H1 (cell line): ENCODE results near the gene PRKAG1. TPM values are rescaled to one million over a fixed set of nuclear protein-coding genes. Genes with fewer than 3 reads are reported as not detected.

Experiments
- CTCF ChIA-PET: fragments of 300-600 bp; sonication (Branson Sonifier 250); formaldehyde crosslinking; loops from one replicate; lab custom pipeline; 2021; ENCODE audit not compliant: partially characterized antibody; lab: Charles Lee
- POLR2A ChIA-PET: fragments of 300-600 bp; sonication (Branson Sonifier 250); formaldehyde crosslinking; loops from one replicate; lab custom pipeline; 2021; ENCODE audit warnings: inconsistent platforms; ENCODE audit not compliant: partially characterized antibody; lab: Charles Lee
- DNase-seq, 2 experiments: peaks; one replicate each; pipeline versions ENCODE4 v3.0.0 to v3.0.0-alpha.2; 2010 to 2022; ENCODE audit warnings: low spot score in 2 of 2, low read depth in 1 of 2, mixed read lengths in 1 of 2
- FAIRE-seq: peaks from 2 replicates; lab custom pipeline; 2011; peaks lifted over from hg19 to GRCh38; lab: Jason Lieb, UNC
- H2AFZ ChIP-seq: 2 replicates; pipeline ENCODE4 v1.8.1; 2012; ENCODE audit warnings: low read length, inconsistent platforms
- H2AK5ac ChIP-seq: 2 replicates; pipeline ENCODE4 v1.6.1; 2013; ENCODE audit warnings: low read depth, low read length
- H2BK120ac ChIP-seq: replicated peaks from 2 replicates; pipeline ENCODE3; 2013; ENCODE audit warnings: low read depth, low read length, inconsistent platforms
- H2BK12ac ChIP-seq: 2 replicates; pipeline ENCODE4 v1.6.1; 2013; ENCODE audit warnings: low read depth, low read length
- H2BK15ac ChIP-seq: 2 replicates; pipeline ENCODE4 v1.6.1; 2013; ENCODE audit warnings: low read length
- H2BK20ac ChIP-seq: 2 replicates; pipeline ENCODE4 v1.6.1; 2013; ENCODE audit warnings: low read length
- H2BK5ac ChIP-seq: 2 replicates; pipeline ENCODE4 v1.6.1; 2013; ENCODE audit warnings: low read depth, low read length
- H3K14ac ChIP-seq: 2 replicates; pipeline ENCODE4 v1.6.1; 2013; ENCODE audit warnings: inconsistent platforms; ENCODE audit not compliant: insufficient read length
- H3K18ac ChIP-seq: 2 replicates; pipeline ENCODE4 v1.6.1; 2013; ENCODE audit warnings: low read length; ENCODE audit errors: extremely low read depth
- H3K23ac ChIP-seq: 2 replicates; pipeline ENCODE4 v1.6.1; 2013; ENCODE audit warnings: inconsistent platforms; ENCODE audit not compliant: insufficient read length
- H3K23me2 ChIP-seq: 2 replicates; pipeline ENCODE4 v1.6.1; 2013; ENCODE audit warnings: low read depth, low read length
- H3K27ac ChIP-seq: 2 replicates; pipeline ENCODE4 v1.6.1; 2011; ENCODE audit warnings: low read depth, low read length, inconsistent platforms
- H3K27me3 ChIP-seq, 4 experiments: replicated peaks in 1 of 4; 1 replicate in 1 of 4; 2 replicates in 3 of 4; pipeline versions ENCODE4 v1.6.1 to v1.8.1; 2011 to 2013; ENCODE audit warnings: low read length in 3 of 4, mild to moderate bottlenecking in 3 of 4, inconsistent platforms in 2 of 4, mixed read lengths in 2 of 4, moderate library complexity in 1 of 4; ENCODE audit not compliant: control insufficient read depth in 3 of 4, insufficient read depth in 3 of 4; ENCODE audit errors: extremely low read depth in 1 of 4
- H3K36me3 ChIP-seq, 4 experiments: 2 replicates each; pipeline versions ENCODE4 v1.6.1 to v1.8.1; 2011 to 2013; ENCODE audit warnings: mild to moderate bottlenecking in 4 of 4, low read length in 3 of 4, moderate library complexity in 2 of 4, control low read depth in 1 of 4, inconsistent platforms in 1 of 4; ENCODE audit not compliant: insufficient read depth in 4 of 4, control insufficient read depth in 2 of 4
- H3K4ac ChIP-seq: replicated peaks from 2 replicates; pipeline ENCODE3; 2013; ENCODE audit warnings: low read length, low read depth, mixed read lengths, inconsistent platforms; ENCODE audit not compliant: insufficient read length
- H3K4me1 ChIP-seq, 4 experiments: replicated peaks in 1 of 4; 1 replicate in 1 of 4; 2 replicates in 3 of 4; pipeline versions ENCODE4 v1.6.1 to v1.8.1; 2011 to 2013; ENCODE audit warnings: low read length in 3 of 4, inconsistent platforms in 2 of 4, mixed read lengths in 1 of 4; ENCODE audit not compliant: insufficient read depth in 4 of 4, control insufficient read depth in 3 of 4
- H3K4me2 ChIP-seq, 2 experiments: 2 replicates each; pipeline versions ENCODE4 v1.6.1 to v1.8.1; 2011 to 2013; ENCODE audit warnings: low read depth in 2 of 2, low read length in 2 of 2, control low read depth in 1 of 2, inconsistent platforms in 1 of 2, mild to moderate bottlenecking in 1 of 2; ENCODE audit not compliant: insufficient read depth in 1 of 2
- H3K4me3 ChIP-seq, 4 experiments: fragments of 200-600, 300-600 bp in 1 of 4; sonication (generic), shearing (Covaris generic), sonication (Bioruptor Twin) in 1 of 4; 2 replicates each; pipeline versions ENCODE4 v1.5.1 to v1.8.1; 2011 to 2016; ENCODE audit warnings: low read length in 4 of 4, low read depth in 3 of 4, control low read depth in 2 of 4, inconsistent platforms in 2 of 4, mild to moderate bottlenecking in 2 of 4, mixed read lengths in 1 of 4, moderate library complexity in 1 of 4; ENCODE audit not compliant: insufficient read depth in 2 of 4; ENCODE audit errors: extremely low read depth in 1 of 4
- H3K56ac ChIP-seq: replicated peaks from 2 replicates; pipeline ENCODE3; 2013; ENCODE audit warnings: low read depth, mild to moderate bottlenecking, mixed read lengths, low read length, inconsistent platforms; ENCODE audit not compliant: insufficient read length
- H3K79me1 ChIP-seq: 2 replicates; pipeline ENCODE4 v1.6.1; 2013; ENCODE audit warnings: low read depth, low read length, control low read depth
- H3K79me2 ChIP-seq, 2 experiments: 2 replicates each; pipeline versions ENCODE4 v1.6.1 to v1.8.1; 2012 to 2013; ENCODE audit warnings: low read length in 2 of 2, mild to moderate bottlenecking in 2 of 2, inconsistent platforms in 1 of 2; ENCODE audit not compliant: insufficient read depth in 2 of 2, control insufficient read depth in 1 of 2
- H3K9ac ChIP-seq, 4 experiments: replicated peaks in 1 of 4; 1 replicate in 1 of 4; 2 replicates in 3 of 4; pipeline versions ENCODE4 v1.6.1 to v1.8.1; 2011 to 2013; ENCODE audit warnings: low read depth in 3 of 4, low read length in 3 of 4, control low read depth in 2 of 4, mild to moderate bottlenecking in 2 of 4, moderate library complexity in 2 of 4, inconsistent platforms in 1 of 4; ENCODE audit errors: extremely low read depth in 1 of 4
- H3K9me3 ChIP-seq, 2 experiments: 2 replicates each; pipeline versions ENCODE4 v1.6.1 to v1.8.1; 2012 to 2013; ENCODE audit warnings: mild to moderate bottlenecking in 2 of 2, moderate library complexity in 2 of 2, control low read depth in 1 of 2, inconsistent platforms in 1 of 2, low read depth in 1 of 2, low read length in 1 of 2, mixed read lengths in 1 of 2; ENCODE audit not compliant: insufficient read depth in 2 of 2
- H4K20me1 ChIP-seq, 2 experiments: replicated peaks in 1 of 2; 2 replicates each; pipeline versions ENCODE3 to v1.8.1; 2011 to 2013; ENCODE audit warnings: inconsistent platforms in 2 of 2, low read length in 2 of 2, mild to moderate bottlenecking in 1 of 2; ENCODE audit not compliant: insufficient read depth in 2 of 2, control insufficient read depth in 1 of 2
- H4K5ac ChIP-seq: 2 replicates; pipeline ENCODE4 v1.6.1; 2013; ENCODE audit warnings: low read length, low read depth, mixed read lengths, inconsistent platforms; ENCODE audit not compliant: insufficient read length
- H4K8ac ChIP-seq: 2 replicates; pipeline ENCODE4 v1.8.0; 2013; ENCODE audit warnings: mild to moderate bottlenecking, moderate library complexity, low read length, inconsistent platforms; ENCODE audit not compliant: insufficient read depth; ENCODE audit errors: extremely low read depth
- H4K91ac ChIP-seq: replicated peaks from 2 replicates; pipeline ENCODE3; 2013; ENCODE audit warnings: low read length, mixed read lengths, inconsistent platforms; ENCODE audit not compliant: insufficient read length
- CEBPB ChIP-seq: IDR thresholded peaks from 2 replicates; pipeline ENCODE4 v1.6.1; 2012; ENCODE audit warnings: low read depth, low read length
- KDM5A ChIP-seq: fragments of 200-600 bp; IDR thresholded peaks from 2 replicates; pipeline ENCODE4 v1.7.1; 2012; ENCODE audit warnings: mild to moderate bottlenecking, low read length, inconsistent platforms, mixed read lengths
- POLR2A ChIP-seq, 2 experiments: IDR thresholded peaks; 1 replicate in 1 of 2; 2 replicates in 1 of 2; pipeline ENCODE4 v1.6.1; 2011; ENCODE audit warnings: low read depth in 2 of 2, low read length in 2 of 2, mild to moderate bottlenecking in 2 of 2; ENCODE audit errors: control extremely low read depth in 1 of 2
- SRF ChIP-seq: IDR thresholded peaks from 2 replicates; pipeline ENCODE4 v1.6.1; 2011; ENCODE audit warnings: mild to moderate bottlenecking, low read depth, low read length, moderate library complexity
- YY1 ChIP-seq: IDR thresholded peaks from 2 replicates; pipeline ENCODE4 v1.6.1; 2011; ENCODE audit warnings: low read depth, mild to moderate bottlenecking, low read length
- WGBS, 2 experiments: shearing (Covaris generic) in 1 of 2; methylation state at CpG; one replicate each; pipeline versions ENCODE4 v1.1.6 to v1.1.7; 2013 to 2015; ENCODE audit warnings: low lambda C conversion rate in 2 of 2, mixed read lengths in 2 of 2, inconsistent platforms in 1 of 2, low coverage in 1 of 2, missing lambda C conversion rate in 1 of 2; ENCODE audit not compliant: insufficient replicate concordance in 2 of 2, insufficient coverage in 1 of 2, insufficient read length in 1 of 2; ENCODE audit errors: extremely low coverage in 1 of 2, missing lambda C conversion rate in 1 of 2; 5-methylcytosine and 5-hydroxymethylcytosine counted together
- polyA plus RNA-seq, 7 experiments: library from polyadenylated mRNA; depleted of rRNA in 3 of 7; stranded (reverse) in 5 of 7; unstranded in 2 of 7; fragments of >200 nt in 5 of 7; fragments of 200-250 nt in 2 of 7; gene quantifications; 1 replicate in 5 of 7; 2 replicates in 1 of 7; 4 replicates in 1 of 7; pipeline versions ENCODE4 v1.2.1 to v1.2.3, GENCODE V29; 2011 to 2013; ENCODE audit warnings: missing spikeins in 2 of 7, mixed read lengths in 2 of 7
- total RNA-seq: library from RNA; stranded (reverse); fragmentation: NEBNext Ultra II Directional; extraction: Animal tissue kit (Norgen Biotek cat#: 25700); gene quantifications from 2 replicates; pipeline ENCODE4 v1.2.1, GENCODE V29; 2021

The PRKAG1 gene
- total and polyA plus RNA-seq, 2 of the 8 experiments (the other 6 are each of a cell fraction or from before 2014, with no cell fraction given): 38.6 to 57.5 TPM

DNA sequence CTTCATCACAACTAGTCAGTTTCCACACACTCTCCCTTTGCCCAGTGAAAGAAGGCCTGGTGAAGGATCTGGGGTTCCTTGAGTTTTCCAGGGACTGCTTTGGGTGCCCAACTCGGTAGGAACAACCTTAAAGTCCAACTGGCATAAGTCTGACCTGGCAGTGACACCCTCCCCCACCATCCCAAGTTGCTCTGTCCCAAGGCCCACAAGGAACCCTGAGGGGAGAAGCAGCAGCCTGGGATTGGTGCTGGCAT is 40.4 kb upstream of the PRKAG1 start:
- Histone ChIP-seq H3K9ac (peak overlapping the region; percentile 51 to 98 (median 91); a peak in 5 of 7 replicates), H2AK5ac (peak overlapping the region; percentile 19; the same call in 1 of the 2 replicates), H2BK12ac (no peak overlapping the region), H3K27ac (no peak overlapping the region), H2BK5ac (0 out of 2 replicates have a peak overlapping the region, but pooled peaks have one; percentile 98), H3K4ac (no peak overlapping the region), H4K20me1 (peaks cover 37 to 45% of the 10 kb centered on the region in 2 experiments), H3K18ac (no peak overlapping the region), H3K9me3 (no peaks in the 10 kb centered on the region), H2BK20ac (no peak overlapping the region), H3K23me2 (peaks cover 15% of the 10 kb centered on the region), H2BK120ac (no peak overlapping the region), H3K79me2 (peaks cover 51 to 62% of the 10 kb centered on the region in 2 experiments), H3K56ac (no peak overlapping the region), H3K36me3 (peaks cover 5 to 13% (median 11%) of the 10 kb centered on the region in 4 experiments; a peak in 7 of 8 replicates), H3K4me2 (peak overlapping the region; percentile 81 to 98), H2BK15ac (no peak overlapping the region), H3K27me3 (no peaks in the 10 kb centered on the region), H3K23ac (no peak overlapping the region), H4K5ac (no peak overlapping the region), H3K79me1 (peaks cover 33% of the 10 kb centered on the region), H3K4me1 (peaks cover 9 to 37% (median 13%) of the 10 kb centered on the region in 4 experiments), H3K14ac (no peak overlapping the region), H2AFZ (no peak overlapping the region), H4K8ac (no peak overlapping the region; the same call in 1 of the 2 replicates), H3K4me3 (peak overlapping the region; percentile 85 to 97 (median 96)), H4K91ac (no peak overlapping the region)
- DNase-seq: no peak
- TF ChIP-seq KDM5A (no peak), CEBPB (no peak), SRF (no peak), YY1 (no peak), POLR2A (IDR thresholded peaks at IDR 0.05; ENCODE audit: control extremely low read depth in 1 of 2, low read depth in 2 of 2, low read length in 2 of 2) (no peak)
- ChIA-PET CTCF (interaction anchor here (1.1 to 2.7 kb wide), 4 partner anchors 15 to 39 kb away, joined by 3 to 16 read pairs (median 12); partner anchors contain the start of gene DHH), POLR2A (interaction anchor here (0.7 to 5.6 kb wide), 12 partner anchors 11 to 202 kb away, joined by 3 to 47 read pairs (median 5); partner anchors contain the start of genes DDN, PRKAG1 and TUBA1B)
- FAIRE-seq: no peak
- 13% methylated on average over 1 of the region's 1 CpG; no CpG with 5 or more reads in 1 of the 2 experiments for WGBS, 2 experiments
